HepG2 (cell line): Measurements from ENCODE around the gene TMCO6. TPM values are rescaled to one million over a fixed set of nuclear protein-coding genes. Genes with fewer than 3 reads are reported as not detected.

ENCODE experiments used
- ATAC-seq: fragments of 200-7000 bp; cut with Tn5 transposase; 3 replicates; pipeline ENCODE4 v1.9.1; 2020; ENCODE audit warnings: mild to moderate bottlenecking, moderate library complexity
- BruUV-seq: library from RNA; stranded (reverse); fragments of 400-500 nt; replicated peaks from 2 replicates; lab custom pipeline; 2021; lab: Mats Ljungman, UMichigan
- CTCF ChIA-PET: fragments of 300-600 bp; formaldehyde crosslinking; extraction: SDS; loops from one replicate; lab custom pipeline; 2021; ENCODE audit warnings: low total read pairs, inconsistent platforms, low intra/inter-chr PET ratio; lab: Yijun Ruan, JAX
- POLR2A ChIA-PET: fragments of 350-600 bp; sonication (Branson Sonifier 250); formaldehyde crosslinking; loops from one replicate; lab custom pipeline; 2020; ENCODE audit warnings: antibody characterized with exemption, inconsistent platforms; lab: Yijun Ruan, JAX
- DNase-seq: peaks from one replicate; pipeline ENCODE4 v3.0.0-alpha.2; 2015; ENCODE audit warnings: low spot score
- FAIRE-seq: peaks from 3 replicates; lab custom pipeline; 2011; peaks lifted over from hg19 to GRCh38; lab: Jason Lieb, UNC
- H2AFZ ChIP-seq: one replicate; pipeline ENCODE4 v1.6.1; 2011; ENCODE audit warnings: low read length, inconsistent platforms
- H3K27ac ChIP-seq: fragments of 300-600 bp; 3 replicates; pipeline ENCODE4 v1.8.0; 2011; ENCODE audit warnings: mixed run types, mild to moderate bottlenecking, mixed read lengths, low read length, inconsistent platforms; ENCODE audit not compliant: insufficient read depth; ENCODE audit errors: extremely low read length
- H3K27me3 ChIP-seq, 2 experiments: fragments of 200-600 bp in 1 of 2; 2 replicates in 1 of 2; 3 replicates in 1 of 2; pipeline versions ENCODE4 v1.6.0 to v1.8.0; 2011; ENCODE audit warnings: low read length in 2 of 2, mild to moderate bottlenecking in 2 of 2, moderate library complexity in 2 of 2, inconsistent platforms in 1 of 2; ENCODE audit not compliant: insufficient read depth in 2 of 2, control insufficient read depth in 1 of 2
- H3K36me3 ChIP-seq, 2 experiments: fragments of 200-600 bp in 1 of 2; replicated peaks in 1 of 2; 2 replicates in 1 of 2; 3 replicates in 1 of 2; pipeline versions ENCODE4 v1.5.1 to v1.8.0; 2011; ENCODE audit warnings: low read length in 2 of 2, inconsistent platforms in 1 of 2; ENCODE audit not compliant: insufficient read depth in 2 of 2, control insufficient read depth in 1 of 2
- H3K4me1 ChIP-seq: 2 replicates; pipeline ENCODE4 v1.5.1; 2012; ENCODE audit warnings: low read length, inconsistent platforms; ENCODE audit not compliant: insufficient read depth
- H3K4me2 ChIP-seq: 2 replicates; pipeline ENCODE4 v1.6.0; 2011; ENCODE audit warnings: low read depth, low read length, inconsistent platforms
- H3K4me3 ChIP-seq, 3 experiments: fragments of 200-600 bp in 1 of 3; sonication (generic), shearing (Covaris generic) in 1 of 3; replicated peaks in 1 of 3; 2 replicates each; pipeline ENCODE4 v1.5.1; 2011 to 2016; ENCODE audit warnings: low read length in 3 of 3, inconsistent platforms in 2 of 3, low read depth in 2 of 3, mild to moderate bottlenecking in 2 of 3, control low read depth in 1 of 3, mixed read lengths in 1 of 3; ENCODE audit not compliant: insufficient read depth in 1 of 3
- H3K79me2 ChIP-seq: one replicate; pipeline ENCODE4 v1.6.1; 2011; ENCODE audit warnings: low read length, inconsistent platforms; ENCODE audit not compliant: insufficient read depth
- H3K9ac ChIP-seq: 2 replicates; pipeline ENCODE4 v1.6.0; 2011; ENCODE audit warnings: mild to moderate bottlenecking, low read depth, low read length, inconsistent platforms; ENCODE audit not compliant: insufficient read depth
- H3K9me3 ChIP-seq: 2 replicates; pipeline ENCODE4 v1.5.1; 2012; ENCODE audit warnings: mild to moderate bottlenecking, low read length
- H4K20me1 ChIP-seq: 2 replicates; pipeline ENCODE4 v1.6.0; 2011; ENCODE audit warnings: inconsistent platforms, mild to moderate bottlenecking, low read length, moderate library complexity; ENCODE audit not compliant: insufficient read depth
- ATAD3A ChIP-seq: sonication (generic); formaldehyde crosslinking; IDR thresholded peaks from 2 replicates; pipeline ENCODE4 v1.4.0; 2020; ENCODE audit warnings: missing genetic modification reagents
- KMT2B ChIP-seq: IDR thresholded peaks from 2 replicates; pipeline ENCODE4 v1.6.1; 2016; ENCODE audit warnings: missing genetic modification reagents, missing compliant biosample characterization
- YEATS4 ChIP-seq: sonication (generic); formaldehyde crosslinking; IDR thresholded peaks from 2 replicates; pipeline ENCODE4 v1.4.0; 2020; ENCODE audit warnings: missing genetic modification reagents, borderline replicate concordance
- ZNF136 ChIP-seq: sonication (generic); formaldehyde crosslinking; IDR thresholded peaks from 2 replicates; pipeline ENCODE4 v1.8.1; 2022; ENCODE audit warnings: low read depth, mild to moderate bottlenecking, moderate library complexity, missing genetic modification reagents
- WGBS: methylation state at CpG from one replicate; pipeline ENCODE4 v1.1.6; 2017; ENCODE audit warnings: low lambda C conversion rate; 5-methylcytosine and 5-hydroxymethylcytosine counted together
- in situ Hi-C: cut with HindIII; loops from 2 replicates; pipeline ENCODE4 v1.10.0; 2017; ENCODE audit warnings: low pct_unique_long_range_greater_than_20kb; ENCODE audit not compliant: extremely low pct_ligation_motif_present
- intact Hi-C: fragments of 100-400 bp; cut with micrococcal nuclease; formaldehyde crosslinking; loops from one replicate; pipeline ENCODE4 v1.10.0; 2022; ENCODE audit not compliant: unreplicated experiment
- polyA plus RNA-seq, 8 experiments: library from polyadenylated mRNA; depleted of rRNA in 3 of 8; stranded (reverse) in 7 of 8; unstranded in 1 of 8; fragments of >200 nt; fragmentation: Illumina TruSeq in 4 of 8; extraction: Trizol in 4 of 8; gene quantifications; 2 replicates each; pipeline versions ENCODE4 v1.2.1 to v1.2.3, GENCODE V29; 2011 to 2016; ENCODE audit warnings: low read depth in 4 of 8, missing spikeins in 1 of 8, mixed read lengths in 1 of 8; ENCODE audit not compliant: insufficient read depth in 1 of 8
- total RNA-seq, 5 experiments: library from RNA; depleted of rRNA; stranded (reverse); fragments of >200 nt; fragmentation: Illumina TruSeq; extraction: Trizol; gene quantifications; 2 replicates each; pipeline ENCODE4 v1.2.3, GENCODE V29; 2016; ENCODE audit warnings: low read depth in 1 of 5
- TF ChIP-seq, protein P1 (sequence below): sonication (generic); formaldehyde crosslinking; IDR thresholded peaks from 2 replicates; pipeline ENCODE4 v1.4.0; 2020; ENCODE audit warnings: missing genetic modification reagents, mild to moderate bottlenecking, borderline replicate concordance
- TF ChIP-seq, protein P2 (sequence below): sonication (generic); formaldehyde crosslinking; conservative IDR thresholded peaks from 2 replicates; pipeline ENCODE4 v1.8.1; 2023; ENCODE audit warnings: missing genetic modification reagents
- TF ChIP-seq, protein P3 (sequence below): IDR thresholded peaks from 2 replicates; pipeline ENCODE4 v1.6.1; 2012; ENCODE audit warnings: low read depth, low read length, improper control_type of control experiment
- TF ChIP-seq, protein P4 (sequence below): sonication (generic); formaldehyde crosslinking; IDR thresholded peaks from 2 replicates; pipeline ENCODE4 v1.8.0; 2022; ENCODE audit warnings: missing genetic modification reagents, mild to moderate bottlenecking, borderline replicate concordance

TMCO6 gene
- total and polyA plus RNA-seq, 2 of the 13 experiments (the other 11 are each of a cell fraction or from before 2014, with no cell fraction given): 16.6 to 28.2 TPM

DNA sequence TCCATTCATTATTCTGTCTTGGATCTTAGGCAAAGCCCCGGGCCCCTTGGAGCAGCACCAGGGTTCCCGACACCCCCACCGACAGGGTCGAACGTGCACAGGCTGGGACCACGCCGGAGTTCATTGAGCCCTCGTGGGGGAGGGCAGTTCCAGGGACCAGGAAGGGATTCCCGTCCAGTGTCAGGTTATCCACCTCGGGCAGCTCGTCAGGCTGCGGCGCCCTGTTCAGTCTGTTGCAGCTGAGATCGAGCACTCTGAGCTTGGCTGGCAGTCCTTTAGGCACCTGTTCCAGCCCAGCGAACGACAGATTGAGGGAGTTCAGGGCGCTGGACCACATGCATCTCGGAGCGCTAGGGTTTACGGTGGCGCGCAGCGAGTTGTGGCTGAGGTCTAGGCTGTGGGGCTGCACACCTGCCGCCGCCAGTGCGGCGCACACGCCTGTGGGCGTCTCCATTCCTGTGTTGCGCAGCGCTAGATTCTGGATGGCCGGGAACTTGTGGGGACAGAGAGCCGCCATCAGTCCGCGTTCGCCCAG, 7.4 kb upstream of the TMCO6 start:
- Histone ChIP-seq H4K20me1 (no peaks in the 10 kb centered on the region), H3K79me2 (no peaks in the 10 kb centered on the region), H3K36me3 (no peaks in the 10 kb centered on the region), H3K9ac (no peak overlapping the region), H3K4me2 (no peak overlapping the region), H3K4me1 (peaks cover 45% of the 10 kb centered on the region), H3K27ac (no peak overlapping the region), H3K4me3 (no peak overlapping the region), H3K27me3 (no peaks in the 10 kb centered on the region), H3K9me3 (peaks cover 20% of the 10 kb centered on the region), H2AFZ (no peak overlapping the region)
- FAIRE-seq: no peak
- WGBS: 96% methylated on average over 28 of the region's 36 CpGs
- ChIA-PET CTCF (no interaction called here), POLR2A (interaction anchor here (1.5 kb wide), 1 partner anchor 75 kb away, joined by 3 read pairs; the partner anchor contains the start of gene SRA1)
- intact Hi-C loops (no loop called here), in situ Hi-C loops (loop anchor here (5.0 kb wide), 1 partner anchor 70 kb away; the partner anchor contains the start of genes APBB3 and SLC35A4)
- DNase-seq: no peak
- ATAC-seq: no peak
- TF ChIP-seq, protein P1, sequence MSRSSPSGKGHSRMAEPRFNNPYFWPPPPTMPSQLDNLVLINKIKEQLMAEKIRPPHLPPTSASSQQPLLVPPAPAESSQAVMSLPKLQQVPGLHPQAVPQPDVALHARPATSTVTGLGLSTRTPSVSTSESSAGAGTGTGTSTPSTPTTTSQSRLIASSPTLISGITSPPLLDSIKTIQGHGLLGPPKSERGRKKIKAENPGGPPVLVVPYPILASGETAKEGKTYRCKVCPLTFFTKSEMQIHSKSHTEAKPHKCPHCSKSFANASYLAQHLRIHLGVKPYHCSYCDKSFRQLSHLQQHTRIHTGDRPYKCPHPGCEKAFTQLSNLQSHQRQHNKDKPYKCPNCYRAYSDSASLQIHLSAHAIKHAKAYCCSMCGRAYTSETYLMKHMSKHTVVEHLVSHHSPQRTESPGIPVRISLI: no peak
- no peak for TF ChIP-seq KMT2B (CRISPR knock-in tag)
- TF ChIP-seq YEATS4: no peak
- TF ChIP-seq, protein P2, sequence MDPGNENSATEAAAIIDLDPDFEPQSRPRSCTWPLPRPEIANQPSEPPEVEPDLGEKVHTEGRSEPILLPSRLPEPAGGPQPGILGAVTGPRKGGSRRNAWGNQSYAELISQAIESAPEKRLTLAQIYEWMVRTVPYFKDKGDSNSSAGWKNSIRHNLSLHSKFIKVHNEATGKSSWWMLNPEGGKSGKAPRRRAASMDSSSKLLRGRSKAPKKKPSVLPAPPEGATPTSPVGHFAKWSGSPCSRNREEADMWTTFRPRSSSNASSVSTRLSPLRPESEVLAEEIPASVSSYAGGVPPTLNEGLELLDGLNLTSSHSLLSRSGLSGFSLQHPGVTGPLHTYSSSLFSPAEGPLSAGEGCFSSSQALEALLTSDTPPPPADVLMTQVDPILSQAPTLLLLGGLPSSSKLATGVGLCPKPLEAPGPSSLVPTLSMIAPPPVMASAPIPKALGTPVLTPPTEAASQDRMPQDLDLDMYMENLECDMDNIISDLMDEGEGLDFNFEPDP: no peak
- TF ChIP-seq ATAD3A: no peak
- TF ChIP-seq, protein P3, sequence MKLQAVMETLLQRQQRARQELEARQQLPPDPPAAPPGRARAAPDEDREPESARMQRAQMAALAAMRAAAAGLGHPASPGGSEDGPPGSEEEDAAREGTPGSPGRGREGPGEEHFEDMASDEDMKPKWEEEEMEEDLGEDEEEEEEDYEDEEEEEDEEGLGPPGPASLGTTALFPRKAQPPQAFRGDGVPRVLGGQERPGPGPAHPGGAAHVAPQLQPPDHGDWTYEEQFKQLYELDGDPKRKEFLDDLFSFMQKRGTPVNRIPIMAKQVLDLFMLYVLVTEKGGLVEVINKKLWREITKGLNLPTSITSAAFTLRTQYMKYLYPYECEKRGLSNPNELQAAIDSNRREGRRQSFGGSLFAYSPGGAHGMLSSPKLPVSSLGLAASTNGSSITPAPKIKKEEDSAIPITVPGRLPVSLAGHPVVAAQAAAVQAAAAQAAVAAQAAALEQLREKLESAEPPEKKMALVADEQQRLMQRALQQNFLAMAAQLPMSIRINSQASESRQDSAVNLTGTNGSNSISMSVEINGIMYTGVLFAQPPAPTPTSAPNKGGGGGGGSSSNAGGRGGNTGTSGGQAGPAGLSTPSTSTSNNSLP: no peak
- TF ChIP-seq, protein P4, sequence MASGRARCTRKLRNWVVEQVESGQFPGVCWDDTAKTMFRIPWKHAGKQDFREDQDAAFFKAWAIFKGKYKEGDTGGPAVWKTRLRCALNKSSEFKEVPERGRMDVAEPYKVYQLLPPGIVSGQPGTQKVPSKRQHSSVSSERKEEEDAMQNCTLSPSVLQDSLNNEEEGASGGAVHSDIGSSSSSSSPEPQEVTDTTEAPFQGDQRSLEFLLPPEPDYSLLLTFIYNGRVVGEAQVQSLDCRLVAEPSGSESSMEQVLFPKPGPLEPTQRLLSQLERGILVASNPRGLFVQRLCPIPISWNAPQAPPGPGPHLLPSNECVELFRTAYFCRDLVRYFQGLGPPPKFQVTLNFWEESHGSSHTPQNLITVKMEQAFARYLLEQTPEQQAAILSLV (CRISPR knock-in tag): no peak
- TF ChIP-seq ZNF136 (CRISPR knock-in tag): no peak
- no TSS peak for BruUV-seq
